Measurements from ENCODE around the gene SLCO2B1.

DNA sequence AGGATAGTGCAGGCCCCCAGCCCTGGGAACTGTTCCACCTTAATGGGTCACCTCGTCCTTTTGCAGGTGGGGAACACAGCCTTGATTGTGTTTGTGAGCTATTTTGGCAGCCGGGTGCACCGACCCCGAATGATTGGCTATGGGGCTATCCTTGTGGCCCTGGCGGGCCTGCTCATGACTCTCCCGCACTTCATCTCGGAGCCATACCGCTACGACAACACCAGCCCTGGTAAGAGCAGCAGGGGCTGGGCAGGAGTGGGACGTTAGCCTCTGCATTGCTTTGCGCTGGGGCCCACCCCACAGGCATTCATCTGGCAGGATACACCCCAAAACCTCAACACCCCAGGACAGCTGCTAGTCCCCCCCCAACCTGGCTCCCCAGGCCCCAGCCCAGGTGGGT is 14.8 kb downstream of the SLCO2B1 start:
- TF ChIP-seq TCF4 (CRISPR knock-in tag; IDR thresholded peaks at IDR 0.05; ENCODE audit: borderline replicate concordance), result no peak
- TF ChIP-seq RARB (CRISPR knock-in tag; IDR thresholded peaks at IDR 0.05), result no peak
- TF ChIP-seq ZFP3 (CRISPR knock-in tag; IDR thresholded peaks at IDR 0.05), result no peak
- no peak for TF ChIP-seq GLIS3 (CRISPR knock-in tag; IDR thresholded peaks at IDR 0.05)
- TF ChIP-seq, protein P1, sequence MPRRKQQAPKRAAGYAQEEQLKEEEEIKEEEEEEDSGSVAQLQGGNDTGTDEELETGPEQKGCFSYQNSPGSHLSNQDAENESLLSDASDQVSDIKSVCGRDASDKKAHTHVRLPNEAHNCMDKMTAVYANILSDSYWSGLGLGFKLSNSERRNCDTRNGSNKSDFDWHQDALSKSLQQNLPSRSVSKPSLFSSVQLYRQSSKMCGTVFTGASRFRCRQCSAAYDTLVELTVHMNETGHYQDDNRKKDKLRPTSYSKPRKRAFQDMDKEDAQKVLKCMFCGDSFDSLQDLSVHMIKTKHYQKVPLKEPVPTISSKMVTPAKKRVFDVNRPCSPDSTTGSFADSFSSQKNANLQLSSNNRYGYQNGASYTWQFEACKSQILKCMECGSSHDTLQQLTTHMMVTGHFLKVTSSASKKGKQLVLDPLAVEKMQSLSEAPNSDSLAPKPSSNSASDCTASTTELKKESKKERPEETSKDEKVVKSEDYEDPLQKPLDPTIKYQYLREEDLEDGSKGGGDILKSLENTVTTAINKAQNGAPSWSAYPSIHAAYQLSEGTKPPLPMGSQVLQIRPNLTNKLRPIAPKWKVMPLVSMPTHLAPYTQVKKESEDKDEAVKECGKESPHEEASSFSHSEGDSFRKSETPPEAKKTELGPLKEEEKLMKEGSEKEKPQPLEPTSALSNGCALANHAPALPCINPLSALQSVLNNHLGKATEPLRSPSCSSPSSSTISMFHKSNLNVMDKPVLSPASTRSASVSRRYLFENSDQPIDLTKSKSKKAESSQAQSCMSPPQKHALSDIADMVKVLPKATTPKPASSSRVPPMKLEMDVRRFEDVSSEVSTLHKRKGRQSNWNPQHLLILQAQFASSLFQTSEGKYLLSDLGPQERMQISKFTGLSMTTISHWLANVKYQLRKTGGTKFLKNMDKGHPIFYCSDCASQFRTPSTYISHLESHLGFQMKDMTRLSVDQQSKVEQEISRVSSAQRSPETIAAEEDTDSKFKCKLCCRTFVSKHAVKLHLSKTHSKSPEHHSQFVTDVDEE (CRISPR knock-in tag; IDR thresholded peaks at IDR 0.05), result no peak
- TF ChIP-seq, protein P2, sequence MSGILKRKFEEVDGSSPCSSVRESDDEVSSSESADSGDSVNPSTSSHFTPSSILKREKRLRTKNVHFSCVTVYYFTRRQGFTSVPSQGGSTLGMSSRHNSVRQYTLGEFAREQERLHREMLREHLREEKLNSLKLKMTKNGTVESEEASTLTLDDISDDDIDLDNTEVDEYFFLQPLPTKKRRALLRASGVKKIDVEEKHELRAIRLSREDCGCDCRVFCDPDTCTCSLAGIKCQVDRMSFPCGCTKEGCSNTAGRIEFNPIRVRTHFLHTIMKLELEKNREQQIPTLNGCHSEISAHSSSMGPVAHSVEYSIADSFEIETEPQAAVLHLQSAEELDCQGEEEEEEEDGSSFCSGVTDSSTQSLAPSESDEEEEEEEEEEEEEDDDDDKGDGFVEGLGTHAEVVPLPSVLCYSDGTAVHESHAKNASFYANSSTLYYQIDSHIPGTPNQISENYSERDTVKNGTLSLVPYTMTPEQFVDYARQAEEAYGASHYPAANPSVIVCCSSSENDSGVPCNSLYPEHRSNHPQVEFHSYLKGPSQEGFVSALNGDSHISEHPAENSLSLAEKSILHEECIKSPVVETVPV (CRISPR knock-in tag; IDR thresholded peaks at IDR 0.05), result no peak
- no peak for TF ChIP-seq ZNF8 (CRISPR knock-in tag; IDR thresholded peaks at IDR 0.05)
- TF ChIP-seq, protein P3, sequence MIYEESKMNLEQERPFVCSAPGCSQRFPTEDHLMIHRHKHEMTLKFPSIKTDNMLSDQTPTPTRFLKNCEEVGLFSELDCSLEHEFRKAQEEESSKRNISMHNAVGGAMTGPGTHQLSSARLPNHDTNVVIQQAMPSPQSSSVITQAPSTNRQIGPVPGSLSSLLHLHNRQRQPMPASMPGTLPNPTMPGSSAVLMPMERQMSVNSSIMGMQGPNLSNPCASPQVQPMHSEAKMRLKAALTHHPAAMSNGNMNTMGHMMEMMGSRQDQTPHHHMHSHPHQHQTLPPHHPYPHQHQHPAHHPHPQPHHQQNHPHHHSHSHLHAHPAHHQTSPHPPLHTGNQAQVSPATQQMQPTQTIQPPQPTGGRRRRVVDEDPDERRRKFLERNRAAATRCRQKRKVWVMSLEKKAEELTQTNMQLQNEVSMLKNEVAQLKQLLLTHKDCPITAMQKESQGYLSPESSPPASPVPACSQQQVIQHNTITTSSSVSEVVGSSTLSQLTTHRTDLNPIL (CRISPR knock-in tag; IDR thresholded peaks at IDR 0.05; ENCODE audit: low read depth), result no peak
- no peak for TF ChIP-seq OSR1 (CRISPR knock-in tag; IDR thresholded peaks at IDR 0.05)

Data from SK-N-SH treated with all-trans-retinoic acid at 6 μM for 48 hours (cell line).